HG02970 (cell line): ENCODE measurements around the gene PTGDR2.

Experiments used
- ATAC-seq: cut with Tn5 transposase; IDR thresholded peaks from one replicate; pipeline ENCODE4 v1.9.1; 2021; ENCODE audit warnings: mild to moderate bottlenecking, moderate library complexity, moderate number of reproducible peaks; ENCODE audit not compliant: unreplicated experiment, low FRiP score

PTGDR2 gene

GRCh38 chr11:60859616-60860250 lies 4.0 kb upstream of the PTGDR2 start:
- no peak for ATAC-seq

GRCh38 chr11:60858731-60859464 lies 3.1 kb upstream of the PTGDR2 start:
- ATAC-seq, result no peak

GRCh38 chr11:60858236-60858635 lies 2.5 kb upstream of the PTGDR2 start:
- no peak for ATAC-seq

- no peak for ATAC-seq
Observed at GRCh38 chr11:60857378-60858232, 1.9 kb upstream of the PTGDR2 start.

GRCh38 chr11:60854847-60855725 lies 664 bp downstream of the PTGDR2 start:
- ATAC-seq, result no peak

- ATAC-seq, result no peak
Observed at GRCh38 chr11:60854140-60854846, 1.5 kb downstream of the PTGDR2 start.

- no peak for ATAC-seq
Observed at GRCh38 chr11:60852982-60853950, 2.5 kb downstream of the PTGDR2 start.

GRCh38 chr11:60852117-60852981 lies 3.4 kb downstream of the PTGDR2 start:
- no peak for ATAC-seq

- ATAC-seq, result no peak
Observed at GRCh38 chr11:60851327-60852104, 4.2 kb downstream of the PTGDR2 start.

GRCh38 chr11:60849641-60850520 lies 5.9 kb downstream of the PTGDR2 start:
- ATAC-seq, result no peak

GRCh38 chr11:60848714-60849151 lies 7.0 kb downstream of the PTGDR2 start:
- ATAC-seq, result no peak

- no peak for ATAC-seq
Observed at GRCh38 chr11:60847896-60848295, 7.9 kb downstream of the PTGDR2 start.

- ATAC-seq, result no peak
Observed at GRCh38 chr11:60847281-60847680, 8.5 kb downstream of the PTGDR2 start.

- no peak for ATAC-seq
Observed at GRCh38 chr11:60845338-60845737, 10.4 kb downstream of the PTGDR2 start.

- ATAC-seq, result no peak
Observed at GRCh38 chr11:60844870-60845221, 10.9 kb downstream of the PTGDR2 start.
